ENCODE measurements around the gene NR6A1. TPM values are rescaled to one million over a fixed set of nuclear protein-coding genes. Genes with fewer than 3 reads are reported as not detected.

The NR6A1 gene
- total RNA-seq, 1 donor from 2014 or later: 0.56 TPM

GRCh38 chr9:124499216-124499615 lies 271.9 kb downstream of the NR6A1 start:
- Mint-ChIP-seq H3K4me1 (ENCODE audit: unreplicated experiment) (peaks cover 5% of the 10 kb centered on the region), H3K9me3 (ENCODE audit: unreplicated experiment) (no peaks in the 10 kb centered on the region), H3K4me3 (ENCODE audit: unreplicated experiment) (no peak overlapping the region), H3K27ac (ENCODE audit: unreplicated experiment) (no peak overlapping the region), H3K27me3 (ENCODE audit: unreplicated experiment) (peaks cover 49% of the 10 kb centered on the region), H3K36me3 (ENCODE audit: unreplicated experiment) (peaks cover 2% of the 10 kb centered on the region)
- no peak for TF ChIP-seq CTCF (IDR thresholded peaks at IDR 0.05)
- no peak for DNase-seq (ENCODE audit: extremely low spot score, unreplicated experiment)

GRCh38 chr9:124498499-124499146 lies 272.5 kb downstream of the NR6A1 start:
- peaks cover under 1% of the 10 kb centered on the region for H3K4me1 Mint-ChIP-seq (ENCODE audit: unreplicated experiment)
- no peaks in the 10 kb centered on the region for H3K36me3 Mint-ChIP-seq (ENCODE audit: unreplicated experiment)
- H3K9me3 Mint-ChIP-seq (ENCODE audit: unreplicated experiment): no peaks in the 10 kb centered on the region
- no peak for DNase-seq (ENCODE audit: extremely low spot score, unreplicated experiment)
- no peak for TF ChIP-seq CTCF (IDR thresholded peaks at IDR 0.05)
- peaks cover 48% of the 10 kb centered on the region for H3K27me3 Mint-ChIP-seq (ENCODE audit: unreplicated experiment)
- H3K27ac Mint-ChIP-seq (ENCODE audit: unreplicated experiment): no peak overlapping the region
- no peak overlapping the region for H3K4me3 Mint-ChIP-seq (ENCODE audit: unreplicated experiment)

GRCh38 chr9:124498040-124498439 lies 273.1 kb downstream of the NR6A1 start:
- peaks cover 46% of the 10 kb centered on the region for H3K27me3 Mint-ChIP-seq (ENCODE audit: unreplicated experiment)
- no peak for DNase-seq (ENCODE audit: extremely low spot score, unreplicated experiment)
- no peak for TF ChIP-seq CTCF (IDR thresholded peaks at IDR 0.05)
- no peak overlapping the region for H3K4me3 Mint-ChIP-seq (ENCODE audit: unreplicated experiment)
- H3K27ac Mint-ChIP-seq (ENCODE audit: unreplicated experiment): no peak overlapping the region
- H3K36me3 Mint-ChIP-seq (ENCODE audit: unreplicated experiment): no peaks in the 10 kb centered on the region
- H3K9me3 Mint-ChIP-seq (ENCODE audit: unreplicated experiment): no peaks in the 10 kb centered on the region
- H3K4me1 Mint-ChIP-seq (ENCODE audit: unreplicated experiment): no peaks in the 10 kb centered on the region

- H3K27ac Mint-ChIP-seq (ENCODE audit: unreplicated experiment): no peak overlapping the region
These were observed 273.7 kb downstream of the NR6A1 start for GRCh38 chr9:124497441-124497840.

GRCh38 chr9:124496463-124496862 lies 274.6 kb downstream of the NR6A1 start:
- no peak for DNase-seq (ENCODE audit: extremely low spot score, unreplicated experiment)
- H3K36me3 Mint-ChIP-seq (ENCODE audit: unreplicated experiment): no peaks in the 10 kb centered on the region
- H3K27ac Mint-ChIP-seq (ENCODE audit: unreplicated experiment): no peak overlapping the region
- no peaks in the 10 kb centered on the region for H3K4me1 Mint-ChIP-seq (ENCODE audit: unreplicated experiment)
- no peak for TF ChIP-seq CTCF (IDR thresholded peaks at IDR 0.05)
- H3K27me3 Mint-ChIP-seq (ENCODE audit: unreplicated experiment): peaks cover 34% of the 10 kb centered on the region
- H3K9me3 Mint-ChIP-seq (ENCODE audit: unreplicated experiment): no peaks in the 10 kb centered on the region
- H3K4me3 Mint-ChIP-seq (ENCODE audit: unreplicated experiment): no peak overlapping the region

More at GRCh38 chr9:124497441-124497840, 273.7 kb downstream of the NR6A1 start:
- no peaks in the 10 kb centered on the region for H3K4me1 Mint-ChIP-seq (ENCODE audit: unreplicated experiment)
- no peak for TF ChIP-seq CTCF (IDR thresholded peaks at IDR 0.05)
- peaks cover 44% of the 10 kb centered on the region for H3K27me3 Mint-ChIP-seq (ENCODE audit: unreplicated experiment)
- H3K4me3 Mint-ChIP-seq (ENCODE audit: unreplicated experiment): no peak overlapping the region
- H3K9me3 Mint-ChIP-seq (ENCODE audit: unreplicated experiment): no peaks in the 10 kb centered on the region
- no peaks in the 10 kb centered on the region for H3K36me3 Mint-ChIP-seq (ENCODE audit: unreplicated experiment)
- DNase-seq (ENCODE audit: extremely low spot score, unreplicated experiment): no peak
